HepG2 (cell line): ENCODE measurements around the gene CHKB. TPM values are rescaled to one million over a fixed set of nuclear protein-coding genes. Genes with fewer than 3 reads are reported as not detected.
"Not testable (repeated sequence)": the region's sequence is repeated elsewhere in the genome, so short reads cannot be mapped to it uniquely, and the experiment has no call there.

Experiments used
- ATAC-seq: fragments of 200-7000 bp; cut with Tn5 transposase; 3 replicates; pipeline ENCODE4 v1.9.1; 2020; ENCODE audit warnings: mild to moderate bottlenecking, moderate library complexity
- BruUV-seq: library from RNA; stranded (reverse); fragments of 400-500 nt; replicated peaks from 2 replicates; lab custom pipeline; 2021; lab: Mats Ljungman, UMichigan
- CTCF ChIA-PET: fragments of 300-600 bp; formaldehyde crosslinking; extraction: SDS; loops from one replicate; lab custom pipeline; 2021; ENCODE audit warnings: low total read pairs, inconsistent platforms, low intra/inter-chr PET ratio; lab: Yijun Ruan, JAX
- POLR2A ChIA-PET: fragments of 350-600 bp; sonication (Branson Sonifier 250); formaldehyde crosslinking; loops from one replicate; lab custom pipeline; 2020; ENCODE audit warnings: antibody characterized with exemption, inconsistent platforms; lab: Yijun Ruan, JAX
- DNase-seq: peaks from one replicate; pipeline ENCODE4 v3.0.0-alpha.2; 2015; ENCODE audit warnings: low spot score
- FAIRE-seq: peaks from 3 replicates; lab custom pipeline; 2011; peaks lifted over from hg19 to GRCh38; lab: Jason Lieb, UNC
- H2AFZ ChIP-seq: one replicate; pipeline ENCODE4 v1.6.1; 2011; ENCODE audit warnings: low read length, inconsistent platforms
- H3K27ac ChIP-seq: fragments of 300-600 bp; 3 replicates; pipeline ENCODE4 v1.8.0; 2011; ENCODE audit warnings: mixed run types, mild to moderate bottlenecking, mixed read lengths, low read length, inconsistent platforms; ENCODE audit not compliant: insufficient read depth; ENCODE audit errors: extremely low read length
- H3K27me3 ChIP-seq, 2 experiments: fragments of 200-600 bp in 1 of 2; 2 replicates in 1 of 2; 3 replicates in 1 of 2; pipeline versions ENCODE4 v1.6.0 to v1.8.0; 2011; ENCODE audit warnings: low read length in 2 of 2, mild to moderate bottlenecking in 2 of 2, moderate library complexity in 2 of 2, inconsistent platforms in 1 of 2; ENCODE audit not compliant: insufficient read depth in 2 of 2, control insufficient read depth in 1 of 2
- H3K36me3 ChIP-seq, 2 experiments: fragments of 200-600 bp in 1 of 2; replicated peaks in 1 of 2; 2 replicates in 1 of 2; 3 replicates in 1 of 2; pipeline versions ENCODE4 v1.5.1 to v1.8.0; 2011; ENCODE audit warnings: low read length in 2 of 2, inconsistent platforms in 1 of 2; ENCODE audit not compliant: insufficient read depth in 2 of 2, control insufficient read depth in 1 of 2
- H3K4me1 ChIP-seq: 2 replicates; pipeline ENCODE4 v1.5.1; 2012; ENCODE audit warnings: low read length, inconsistent platforms; ENCODE audit not compliant: insufficient read depth
- H3K4me2 ChIP-seq: 2 replicates; pipeline ENCODE4 v1.6.0; 2011; ENCODE audit warnings: low read depth, low read length, inconsistent platforms
- H3K4me3 ChIP-seq, 3 experiments: fragments of 200-600 bp in 1 of 3; sonication (generic), shearing (Covaris generic) in 1 of 3; replicated peaks in 1 of 3; 2 replicates each; pipeline ENCODE4 v1.5.1; 2011 to 2016; ENCODE audit warnings: low read length in 3 of 3, inconsistent platforms in 2 of 3, low read depth in 2 of 3, mild to moderate bottlenecking in 2 of 3, control low read depth in 1 of 3, mixed read lengths in 1 of 3; ENCODE audit not compliant: insufficient read depth in 1 of 3
- H3K79me2 ChIP-seq: one replicate; pipeline ENCODE4 v1.6.1; 2011; ENCODE audit warnings: low read length, inconsistent platforms; ENCODE audit not compliant: insufficient read depth
- H3K9ac ChIP-seq: 2 replicates; pipeline ENCODE4 v1.6.0; 2011; ENCODE audit warnings: mild to moderate bottlenecking, low read depth, low read length, inconsistent platforms; ENCODE audit not compliant: insufficient read depth
- H3K9me3 ChIP-seq: 2 replicates; pipeline ENCODE4 v1.5.1; 2012; ENCODE audit warnings: mild to moderate bottlenecking, low read length
- H4K20me1 ChIP-seq: 2 replicates; pipeline ENCODE4 v1.6.0; 2011; ENCODE audit warnings: inconsistent platforms, mild to moderate bottlenecking, low read length, moderate library complexity; ENCODE audit not compliant: insufficient read depth
- AKAP8 ChIP-seq: sonication (generic); formaldehyde crosslinking; IDR thresholded peaks from 2 replicates; pipeline ENCODE4 v1.5.1; 2020; ENCODE audit warnings: mild to moderate bottlenecking, missing genetic modification reagents
- MAFF ChIP-seq: IDR thresholded peaks from 2 replicates; pipeline ENCODE4 v1.6.1; 2011; ENCODE audit warnings: low read depth, low read length, improper control_type of control experiment
- MAFK ChIP-seq, 2 experiments: IDR thresholded peaks in 1 of 2; conservative IDR thresholded peaks in 1 of 2; 2 replicates each; pipeline ENCODE4 v1.6.1; 2011; ENCODE audit warnings: improper control_type of control experiment in 2 of 2, low read length in 2 of 2
- PBX2 ChIP-seq: IDR thresholded peaks from 2 replicates; pipeline ENCODE4 v1.6.1; 2016; ENCODE audit warnings: control low read depth
- RAD51 ChIP-seq: fragments of 450-650 bp; IDR thresholded peaks from 2 replicates; pipeline ENCODE4 v1.6.1; 2016; ENCODE audit warnings: borderline replicate concordance
- USF2 ChIP-seq, 2 experiments: sonication (generic) in 1 of 2; formaldehyde crosslinking in 1 of 2; IDR thresholded peaks; 2 replicates each; pipeline versions ENCODE4 v1.5.1 to v1.6.1; 2011 to 2020; ENCODE audit warnings: borderline replicate concordance in 1 of 2, low read depth in 1 of 2, low read length in 1 of 2, mild to moderate bottlenecking in 1 of 2, missing genetic modification reagents in 1 of 2, moderate library complexity in 1 of 2
- ZGPAT ChIP-seq: IDR thresholded peaks from 2 replicates; pipeline ENCODE4 v1.6.1; 2016; ENCODE audit warnings: mild to moderate bottlenecking
- WGBS: methylation state at CpG from one replicate; pipeline ENCODE4 v1.1.6; 2017; ENCODE audit warnings: low lambda C conversion rate; 5-methylcytosine and 5-hydroxymethylcytosine counted together
- in situ Hi-C: cut with HindIII; loops from 2 replicates; pipeline ENCODE4 v1.10.0; 2017; ENCODE audit warnings: low pct_unique_long_range_greater_than_20kb; ENCODE audit not compliant: extremely low pct_ligation_motif_present
- intact Hi-C: fragments of 100-400 bp; cut with micrococcal nuclease; formaldehyde crosslinking; loops from one replicate; pipeline ENCODE4 v1.10.0; 2022; ENCODE audit not compliant: unreplicated experiment
- polyA plus RNA-seq, 8 experiments: library from polyadenylated mRNA; depleted of rRNA in 3 of 8; stranded (reverse) in 7 of 8; unstranded in 1 of 8; fragments of >200 nt; fragmentation: Illumina TruSeq in 4 of 8; extraction: Trizol in 4 of 8; gene quantifications; 2 replicates each; pipeline versions ENCODE4 v1.2.1 to v1.2.3, GENCODE V29; 2011 to 2016; ENCODE audit warnings: low read depth in 4 of 8, missing spikeins in 1 of 8, mixed read lengths in 1 of 8; ENCODE audit not compliant: insufficient read depth in 1 of 8
- total RNA-seq, 5 experiments: library from RNA; depleted of rRNA; stranded (reverse); fragments of >200 nt; fragmentation: Illumina TruSeq; extraction: Trizol; gene quantifications; 2 replicates each; pipeline ENCODE4 v1.2.3, GENCODE V29; 2016; ENCODE audit warnings: low read depth in 1 of 5

Gene CHKB
- total and polyA plus RNA-seq, 2 of the 13 experiments (the other 11 are each of a cell fraction or from before 2014, with no cell fraction given) = 24.5 to 42.7 TPM

GRCh38 chr22:50533856-50534711, 48.6 kb downstream of the CHKB start:
- intact Hi-C loops, BruUV-seq, DNase-seq, H3K9me3 ChIP-seq, CTCF ChIA-PET, H3K27me3 ChIP-seq, H2AFZ ChIP-seq, H3K36me3 ChIP-seq, H3K79me2 ChIP-seq, H3K27ac ChIP-seq, H4K20me1 ChIP-seq, ATAC-seq, FAIRE-seq, H3K9ac ChIP-seq: not testable (repeated sequence)
- TF ChIP-seq MAFK (conservative IDR thresholded peaks at IDR 0.05 in 1 of 2, IDR thresholded peaks at IDR 0.05 in 1 of 2; ENCODE audit: low read length in 2 of 2) = peak; percentile 37 to 54; a peak in 2 of 4 replicates
- TF ChIP-seq ZGPAT (CRISPR knock-in tag) = 0 out of 2 replicates have a peak, but pooled peaks have one; percentile 23
- peak; percentile 79 for TF ChIP-seq USF2 (IDR thresholded peaks at IDR 0.05; ENCODE audit: low read depth, low read length)
- peak; percentile 39; the same call in 1 of the 2 replicates for TF ChIP-seq USF2 (CRISPR knock-in tag; IDR thresholded peaks at IDR 0.05; ENCODE audit: borderline replicate concordance)
- peak; percentile 89 for TF ChIP-seq RAD51
- TF ChIP-seq AKAP8 (CRISPR knock-in tag) = peak; percentile 70
- TF ChIP-seq PBX2 (CRISPR knock-in tag) = peak; percentile 53
- 0 out of 2 replicates have a peak, but pooled peaks have one; percentile 15 for TF ChIP-seq MAFF
- POLR2A ChIA-PET = interaction anchor here (1.0 to 5.9 kb wide), 4 partner anchors 9 to 35 kb away, joined by 3 to 34 read pairs (median 8); partner anchors contain the start of genes KLHDC7B, SCO2 and SYCE3
- H3K4me2 ChIP-seq = peak overlapping the region; percentile 84
- H3K4me1 ChIP-seq = peaks cover 51% of the 10 kb centered on the region
- H3K4me3 ChIP-seq = peak overlapping the region in 1 of 3 experiments; percentile 10; a peak in 1 of 6 replicates
- in situ Hi-C loops = loop anchor here (5.0 kb wide), 1 partner anchor 33 kb away; no protein-coding TSS in a partner anchor
- WGBS = 16% methylated on average over 15 of the region's 21 CpGs
